ENCODE data around the gene LDLRAD2. TPM values are rescaled to one million over a fixed set of nuclear protein-coding genes. Genes with fewer than 3 reads are reported as not detected.

Gene LDLRAD2
- polyA plus RNA-seq, 2 of the 4 experiments (the other 2 are of a cell fraction), result 0.08 TPM; not detected in 1

DNA sequence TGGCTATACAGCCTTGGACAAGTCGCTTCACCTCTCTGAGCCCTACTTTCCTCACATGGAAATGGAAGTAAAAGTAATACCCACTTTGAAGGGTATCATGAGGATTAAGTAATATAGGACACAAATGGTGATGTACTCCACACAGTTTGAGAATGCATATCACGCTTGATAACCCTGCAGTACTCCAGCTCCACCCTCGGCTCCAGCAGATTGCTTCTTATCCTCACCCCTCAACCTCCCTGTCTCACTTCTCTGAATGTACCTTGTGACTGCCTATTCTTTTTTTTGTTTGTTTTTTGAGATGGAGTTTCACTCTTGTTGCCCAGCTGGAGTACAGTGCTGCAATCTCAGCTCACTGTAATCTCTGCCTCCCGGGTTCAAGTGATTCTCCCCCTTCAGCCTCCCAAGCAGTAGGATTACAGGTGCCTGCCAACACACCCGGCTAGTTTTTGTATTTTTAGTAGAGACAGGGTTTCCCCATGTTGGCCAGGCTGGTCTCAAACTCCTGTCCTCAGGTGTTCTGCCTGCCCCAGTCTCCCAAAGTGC, 55.5 kb downstream of the LDLRAD2 start (continued):
- no peak for TF ChIP-seq RAD21 (conservative IDR thresholded peaks at IDR 0.05 in 1 of 2, IDR thresholded peaks at IDR 0.05 in 1 of 2)
- no peak for TF ChIP-seq ZC3H11A (IDR thresholded peaks at IDR 0.05)
- no peak for TF ChIP-seq MAZ (IDR thresholded peaks at IDR 0.05; ENCODE audit: borderline replicate concordance, low read depth, low read length)
- no peak for TF ChIP-seq HOXB13 (CRISPR knock-in tag; IDR thresholded peaks at IDR 0.05; ENCODE audit: low read depth)
- TF ChIP-seq KDM5A (IDR thresholded peaks at IDR 0.05), result no peak

DNA sequence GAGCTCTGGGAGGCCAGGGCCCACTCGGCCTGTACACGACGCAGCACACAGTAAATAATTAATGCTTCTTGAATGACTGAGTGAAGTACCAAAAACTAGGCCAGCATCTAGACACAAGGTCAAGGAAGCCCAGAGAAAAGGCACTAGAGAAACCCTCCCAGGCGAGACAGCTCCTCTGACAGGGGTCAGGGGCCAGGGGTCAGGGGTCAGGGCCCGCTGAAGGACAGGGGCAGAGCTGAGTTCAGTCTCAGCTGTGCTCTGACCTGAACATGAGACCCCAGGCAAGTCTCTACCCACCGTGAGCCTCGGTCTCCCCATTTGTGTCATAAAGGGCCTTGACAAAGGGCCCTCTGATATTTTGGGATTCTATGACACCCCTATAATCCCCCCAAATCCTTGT, 56.4 kb downstream of the LDLRAD2 start:
- TF ChIP-seq TP53 (CRISPR knock-in tag; IDR thresholded peaks at IDR 0.05), result no peak
- TF ChIP-seq RFX5 (IDR thresholded peaks at IDR 0.05), result no peak
- TF ChIP-seq POLR2A (IDR thresholded peaks at IDR 0.05; ENCODE audit: low read length), result no peak
- TF ChIP-seq EHF (CRISPR knock-in tag; IDR thresholded peaks at IDR 0.05), result no peak
- no peak for TF ChIP-seq RAD21 (conservative IDR thresholded peaks at IDR 0.05 in 1 of 2, IDR thresholded peaks at IDR 0.05 in 1 of 2)
- Histone ChIP-seq H3K27ac (peak overlapping the region in 1 of 2 experiments; percentile 26; a peak in 1 of 6 replicates), H3K4me3 (no peak overlapping the region), H3K9me3 (no peaks in the 10 kb centered on the region), H3K4me1 (peaks cover 23% of the 10 kb centered on the region), H3K4me2 (no peak overlapping the region)
- FAIRE-seq (no peak), ATAC-seq (no peak), DNase-seq (ENCODE audit: low read depth in 1 of 2, low spot score in 1 of 2) (no peak)
- 92% methylated on average over 7 of the region's 7 CpGs for WGBS (ENCODE audit: missing lambda C conversion rate)
- ChIA-PET POLR2A (no interaction called here), CTCF (interaction anchor here (1.4 kb wide), 1 partner anchor 93 kb away, joined by 3 read pairs; no protein-coding TSS in a partner anchor)

DNA sequence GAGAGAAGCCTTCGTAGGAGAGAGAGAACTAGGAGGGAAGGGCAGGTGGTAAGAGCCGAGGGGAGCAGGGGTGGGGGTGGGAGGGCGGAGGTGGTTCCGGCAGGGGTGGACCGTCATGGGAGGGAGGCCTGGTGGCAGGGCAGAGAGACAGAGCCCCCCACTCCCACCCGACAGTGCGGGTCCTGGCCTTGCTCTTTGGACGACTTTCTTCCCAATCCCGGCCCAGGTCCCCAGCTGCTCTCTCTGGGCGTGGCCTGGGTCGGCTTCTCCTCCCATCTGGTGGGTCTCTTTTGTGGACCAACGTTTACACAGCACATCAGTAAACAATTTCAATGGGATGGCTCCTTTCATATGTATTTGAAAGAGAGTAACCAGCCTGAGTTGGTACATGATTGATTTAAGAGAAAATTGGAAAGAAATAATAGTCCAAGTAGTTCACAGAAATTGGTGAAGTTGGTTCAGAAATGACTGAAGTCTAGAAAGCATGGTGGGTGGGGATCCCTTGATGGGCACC, 56.9 kb downstream of the LDLRAD2 start:
- DNase-seq (ENCODE audit: low read depth in 1 of 2, low spot score in 1 of 2), result no peak
- TF ChIP-seq HOXA7 (CRISPR knock-in tag; IDR thresholded peaks at IDR 0.05), result no peak
- TF ChIP-seq EHMT2 (IDR thresholded peaks at IDR 0.05; ENCODE audit: low read depth), result no peak
- no peak for TF ChIP-seq MAFK (IDR thresholded peaks at IDR 0.05; ENCODE audit: partially characterized antibody)
- no peak for TF ChIP-seq CBX2 (IDR thresholded peaks at IDR 0.05; ENCODE audit: borderline replicate concordance, low read depth)
- no peak for TF ChIP-seq ZFP36 (IDR thresholded peaks at IDR 0.05; ENCODE audit: borderline replicate concordance, partially characterized antibody)
- no peak for TF ChIP-seq RAD21 (conservative IDR thresholded peaks at IDR 0.05 in 1 of 2, IDR thresholded peaks at IDR 0.05 in 1 of 2)
- no peak for TF ChIP-seq JUN (IDR thresholded peaks at IDR 0.05)
- no peak for TF ChIP-seq EP300 (IDR thresholded peaks at IDR 0.05)
- TF ChIP-seq KDM5A (IDR thresholded peaks at IDR 0.05), result no peak
- TF ChIP-seq FOSB (CRISPR knock-in tag; IDR thresholded peaks at IDR 0.05), result no peak
- no peak for TF ChIP-seq HOXB5 (CRISPR knock-in tag; IDR thresholded peaks at IDR 0.05)
- TF ChIP-seq MYC (IDR thresholded peaks at IDR 0.05; ENCODE audit: borderline replicate concordance, low read length), result no peak
- no peak for TF ChIP-seq POLR2A (IDR thresholded peaks at IDR 0.05; ENCODE audit: low read length)
- TF ChIP-seq NPAS2 (CRISPR knock-in tag; IDR thresholded peaks at IDR 0.05; ENCODE audit: borderline replicate concordance), result no peak
- TF ChIP-seq ZSCAN20 (CRISPR knock-in tag; IDR thresholded peaks at IDR 0.05), result no peak
- TF ChIP-seq KDM1A (IDR thresholded peaks at IDR 0.05; ENCODE audit: low read depth), result no peak
- no peak for TF ChIP-seq ESRRA (IDR thresholded peaks at IDR 0.05; ENCODE audit: borderline replicate concordance, low read length)
- no peak for TF ChIP-seq FOXS1 (CRISPR knock-in tag; IDR thresholded peaks at IDR 0.05)
- TF ChIP-seq, protein P1, sequence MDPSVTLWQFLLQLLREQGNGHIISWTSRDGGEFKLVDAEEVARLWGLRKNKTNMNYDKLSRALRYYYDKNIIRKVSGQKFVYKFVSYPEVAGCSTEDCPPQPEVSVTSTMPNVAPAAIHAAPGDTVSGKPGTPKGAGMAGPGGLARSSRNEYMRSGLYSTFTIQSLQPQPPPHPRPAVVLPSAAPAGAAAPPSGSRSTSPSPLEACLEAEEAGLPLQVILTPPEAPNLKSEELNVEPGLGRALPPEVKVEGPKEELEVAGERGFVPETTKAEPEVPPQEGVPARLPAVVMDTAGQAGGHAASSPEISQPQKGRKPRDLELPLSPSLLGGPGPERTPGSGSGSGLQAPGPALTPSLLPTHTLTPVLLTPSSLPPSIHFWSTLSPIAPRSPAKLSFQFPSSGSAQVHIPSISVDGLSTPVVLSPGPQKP (IDR thresholded peaks at IDR 0.05; ENCODE audit: low read depth, low read length), result no peak
- TF ChIP-seq POLR2AphosphoS2 (conservative IDR thresholded peaks at IDR 0.05; ENCODE audit: low read length), result no peak
- peak overlapping the region in 1 of 2 experiments; percentile 80; a peak in 4 of 6 replicates for H3K27ac ChIP-seq
- H3K9me3 ChIP-seq, result no peaks in the 10 kb centered on the region
- peaks cover 23% of the 10 kb centered on the region for H3K4me1 ChIP-seq
- no peak overlapping the region for H3K4me3 ChIP-seq
- peak overlapping the region; percentile 65; the same call in 2 of the 3 replicates for H3K4me2 ChIP-seq
- ChIA-PET CTCF (interaction anchor here (1.4 kb wide), 1 partner anchor 92 kb away, joined by 3 read pairs; no protein-coding TSS in a partner anchor), POLR2A (no interaction called here)
- FAIRE-seq, result no peak
- no peak for ATAC-seq
- WGBS (ENCODE audit: missing lambda C conversion rate), result 66% methylated on average over 7 of the region's 12 CpGs

All from A549 (cell line).